HG03108 (cell line): Measurements from ENCODE around the gene SARNP.
A peak's percentile ranks its signal among the peaks of the same experiment; 100 is the strongest.
"Not testable (repeated sequence)": the region's sequence is repeated elsewhere in the genome, so short reads cannot be mapped to it uniquely, and the experiment has no call there.

Experiments used
- ATAC-seq: cut with Tn5 transposase; IDR thresholded peaks from one replicate; pipeline ENCODE4 v1.9.1; 2021; ENCODE audit warnings: moderate library complexity; ENCODE audit not compliant: unreplicated experiment

Gene SARNP

GRCh38 chr12:55817345-55818139 is at the start of gene SARNP, which contains the start of gene ORMDL2:
Gene SARNP, minus strand, starts transcription at chr12:55817724. Its CDS starts 23 bp downstream, at chr12:55817701.
Gene ORMDL2, plus strand, starts transcription at chr12:55818041. Its CDS starts 959 bp downstream, at chr12:55819000.
- peak; percentile 96 for ATAC-seq

- ATAC-seq, result not testable (repeated sequence)
Observed at GRCh38 chr12:55866454-55867004, 49.0 kb upstream of the SARNP start.

- ATAC-seq, result no peak
Observed at GRCh38 chr12:55865327-55865726, 47.8 kb upstream of the SARNP start.

- not testable (repeated sequence) for ATAC-seq
Observed at GRCh38 chr12:55862931-55863330, 45.4 kb upstream of the SARNP start.

- ATAC-seq, result no peak
Observed at GRCh38 chr12:55862286-55862685, 44.8 kb upstream of the SARNP start.

- ATAC-seq, result no peak
Observed at GRCh38 chr12:55861871-55862270, 44.3 kb upstream of the SARNP start.

- no peak for ATAC-seq
Observed at GRCh38 chr12:55861396-55861795, 43.9 kb upstream of the SARNP start.

- ATAC-seq, result no peak
Observed at GRCh38 chr12:55852740-55853139, 35.2 kb upstream of the SARNP start.

GRCh38 chr12:55850893-55851292 is 33.4 kb upstream of the SARNP start:
- no peak for ATAC-seq

GRCh38 chr12:55850401-55850800 is 32.9 kb upstream of the SARNP start:
- no peak for ATAC-seq

GRCh38 chr12:55849616-55850343 is 32.3 kb upstream of the SARNP start:
- ATAC-seq, result no peak

- ATAC-seq, result no peak
Observed at GRCh38 chr12:55847603-55848291, 30.2 kb upstream of the SARNP start.

GRCh38 chr12:55847033-55847432 is 29.5 kb upstream of the SARNP start:
- no peak for ATAC-seq

GRCh38 chr12:55845785-55846496 is 28.4 kb upstream of the SARNP start:
- no peak for ATAC-seq

- ATAC-seq, result no peak
Observed at GRCh38 chr12:55845361-55845760, 27.8 kb upstream of the SARNP start.

- no peak for ATAC-seq
Observed at GRCh38 chr12:55844961-55845360, 27.4 kb upstream of the SARNP start.

GRCh38 chr12:55843431-55843830 is 25.9 kb upstream of the SARNP start:
- no peak for ATAC-seq

GRCh38 chr12:55842681-55843429 is 25.3 kb upstream of the SARNP start, which contains the start of gene MMP19:
Gene MMP19, minus strand, starts transcription at chr12:55842936. Its CDS starts 106 bp downstream, at chr12:55842830.
- no peak for ATAC-seq

GRCh38 chr12:55840581-55841351 is 23.2 kb upstream of the SARNP start:
- ATAC-seq, result no peak
